Mucosa of descending colon (tissue), 3 donors: ENCODE results near the gene ZNF771. TPM values are rescaled to one million over a fixed set of nuclear protein-coding genes. Genes with fewer than 3 reads are reported as not detected.
A peak's percentile ranks its signal among the peaks of the same experiment; 100 is the strongest.

Source experiments
- ATAC-seq: fragments of 200-7000 bp; cut with Tn5 transposase; one replicate; pipeline ENCODE4 v1.9.1; 2020; ENCODE audit warnings: mild to moderate bottlenecking, moderate library complexity
- DNase-seq, 3 donors: peaks; one replicate each; pipeline ENCODE4 v3.0.0-alpha.2; 2020
- H3K36me3 ChIP-seq: fragments of 200-600 bp; one replicate; pipeline ENCODE4 v1.8.0; 2021; ENCODE audit warnings: low read depth, mild to moderate bottlenecking
- H3K4me1 ChIP-seq: fragments of 200-600 bp; one replicate; pipeline ENCODE4 v1.8.0; 2021; ENCODE audit warnings: low read depth, mild to moderate bottlenecking
- H3K4me3 ChIP-seq: fragments of 200-600 bp; one replicate; pipeline ENCODE4 v1.8.0; 2021; ENCODE audit warnings: mild to moderate bottlenecking
- H3K9me3 ChIP-seq: fragments of 200-600 bp; one replicate; pipeline ENCODE4 v1.8.0; 2021; ENCODE audit warnings: mild to moderate bottlenecking
- intact Hi-C, 2 donors: fragments of 100-400 bp; cut with DNase I in 1 of 2; cut with micrococcal nuclease in 1 of 2; formaldehyde crosslinking; loops; one replicate each; pipeline versions ENCODE4 v1.11.0 to v1.11.1; 2022; cut with DNase I, micrococcal nuclease
- total RNA-seq, 3 donors: library from RNA; stranded (reverse); fragmentation: NEBNext Ultra II Directional in 2 of 3; extraction: Animal tissue kit (Norgen Biotek cat#: 25700) in 2 of 3; gene quantifications; one replicate each; pipeline versions ENCODE4 v1.2.1 to v1.2.4, GENCODE V29; 2021 to 2023
- TF ChIP-seq, protein P1 (sequence below): fragments of 200-600 bp; IDR thresholded peaks from one replicate; pipeline ENCODE4 v1.8.0; 2022; ENCODE audit warnings: antibody characterized with exemption, mild to moderate bottlenecking
- donor health status: DM: no; HTN: no; CAD: no; lungs with moderate emphysema.
- donor health status: DM: no; HTN: no; CAD: no.
- donor health status: DM: no; HTN: yes; CAD: no.

ZNF771 gene
- total RNA-seq, 3 donors from 2014 or later = 3.8 to 11.6 (median 4.3) TPM

DNA sequence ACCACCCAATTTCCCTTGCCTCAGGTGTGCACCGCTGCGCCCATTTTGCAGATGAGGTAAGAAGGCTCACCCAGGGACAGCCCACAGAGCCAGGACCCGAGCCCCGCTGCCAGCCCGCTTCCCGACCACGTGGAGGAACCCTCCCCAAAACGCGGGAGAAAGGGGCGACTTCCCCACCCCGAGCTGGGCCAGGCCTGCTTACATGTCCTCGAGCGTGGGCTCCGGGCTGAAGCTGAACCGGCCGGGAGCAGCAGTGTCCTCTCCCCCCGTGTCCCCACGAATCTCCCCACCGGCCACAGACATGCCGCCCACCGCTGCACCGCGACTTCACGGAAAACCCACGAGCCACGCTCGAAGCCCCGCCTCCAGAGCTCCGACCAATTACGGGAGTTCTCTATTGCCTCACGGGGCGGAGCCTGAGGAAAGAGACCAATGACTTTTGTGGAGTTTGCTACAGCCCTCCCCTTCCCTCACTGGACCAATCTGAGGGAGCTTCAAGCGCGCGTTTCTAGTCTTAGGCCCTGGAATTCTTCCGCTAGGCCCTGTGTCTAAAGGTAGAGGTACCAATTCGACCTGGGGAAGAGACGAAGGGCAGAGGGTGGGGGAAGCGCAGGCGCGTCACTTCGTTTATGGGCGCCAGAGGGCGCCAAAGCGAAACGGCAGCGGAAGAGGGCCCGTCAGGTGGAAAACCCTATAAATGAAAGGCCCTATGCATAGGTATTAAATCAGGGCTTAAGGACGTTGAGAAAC is 22.4 kb downstream of the ZNF771 start, which contains the start of gene DCTPP1:
DCTPP1 (minus strand) TSS at position 353 of the 750 bp plus-strand sequence; CDS start at position 303, 50 bp downstream.
- DNase-seq (peak; percentile 95 to 98 (median 96)), ATAC-seq (peak; percentile 97)
- Histone ChIP-seq H3K4me3 (peak within 1 kb of the TSS; percentile 40), H3K4me1 (peaks cover 11% of the 10 kb centered on the region), H3K9me3 (no peaks in the 10 kb centered on the region), H3K36me3 (no peaks in the 10 kb centered on the region)
- intact Hi-C loops = no loop called here
- TF ChIP-seq, protein P1, sequence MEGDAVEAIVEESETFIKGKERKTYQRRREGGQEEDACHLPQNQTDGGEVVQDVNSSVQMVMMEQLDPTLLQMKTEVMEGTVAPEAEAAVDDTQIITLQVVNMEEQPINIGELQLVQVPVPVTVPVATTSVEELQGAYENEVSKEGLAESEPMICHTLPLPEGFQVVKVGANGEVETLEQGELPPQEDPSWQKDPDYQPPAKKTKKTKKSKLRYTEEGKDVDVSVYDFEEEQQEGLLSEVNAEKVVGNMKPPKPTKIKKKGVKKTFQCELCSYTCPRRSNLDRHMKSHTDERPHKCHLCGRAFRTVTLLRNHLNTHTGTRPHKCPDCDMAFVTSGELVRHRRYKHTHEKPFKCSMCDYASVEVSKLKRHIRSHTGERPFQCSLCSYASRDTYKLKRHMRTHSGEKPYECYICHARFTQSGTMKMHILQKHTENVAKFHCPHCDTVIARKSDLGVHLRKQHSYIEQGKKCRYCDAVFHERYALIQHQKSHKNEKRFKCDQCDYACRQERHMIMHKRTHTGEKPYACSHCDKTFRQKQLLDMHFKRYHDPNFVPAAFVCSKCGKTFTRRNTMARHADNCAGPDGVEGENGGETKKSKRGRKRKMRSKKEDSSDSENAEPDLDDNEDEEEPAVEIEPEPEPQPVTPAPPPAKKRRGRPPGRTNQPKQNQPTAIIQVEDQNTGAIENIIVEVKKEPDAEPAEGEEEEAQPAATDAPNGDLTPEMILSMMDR = peak; percentile 68

DNA sequence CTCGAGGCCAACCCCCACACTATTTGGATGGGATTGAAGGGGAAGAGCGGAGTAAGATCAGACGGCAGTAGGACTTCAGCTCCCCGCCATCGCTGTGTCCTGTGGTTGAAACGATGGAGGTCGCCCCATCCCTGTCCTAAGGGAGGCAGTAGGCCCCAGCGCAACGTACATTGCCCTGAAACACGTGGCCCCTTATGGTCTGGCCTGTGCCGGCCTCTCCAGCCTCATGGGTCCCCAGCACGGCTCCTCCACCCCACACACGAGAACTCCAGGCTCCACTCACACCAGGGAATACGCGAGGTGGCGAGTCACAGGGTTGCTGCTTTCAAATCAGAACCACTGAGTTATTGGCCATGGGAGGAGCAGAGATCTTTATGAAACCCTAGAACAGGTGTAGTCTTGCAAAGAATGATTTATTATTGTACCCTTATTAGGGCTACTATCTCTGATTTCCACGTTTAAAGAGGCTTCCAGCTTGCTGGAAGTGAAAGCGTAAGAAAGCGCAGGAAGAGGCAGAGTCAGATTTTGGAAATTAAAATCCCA is 23.1 kb downstream of the ZNF771 start:
- H3K4me3 ChIP-seq = no peak overlapping the region
- DNase-seq (peak in 2 of 3 donors; percentile 66 to 72), ATAC-seq (peak; percentile 3)
- H3K4me1 ChIP-seq = peaks cover 11% of the 10 kb centered on the region
- TF ChIP-seq, protein P1 = no peak
- H3K9me3 ChIP-seq = no peaks in the 10 kb centered on the region
- intact Hi-C loops = no loop called here
- H3K36me3 ChIP-seq = no peaks in the 10 kb centered on the region

GRCh38 chr16:30434852-30435251 is 27.4 kb downstream of the ZNF771 start:
- no peaks in the 10 kb centered on the region for H3K9me3 ChIP-seq
- ATAC-seq = no peak
- no peaks in the 10 kb centered on the region for H3K36me3 ChIP-seq
- no peak for DNase-seq
- intact Hi-C loops = no loop called here
- peaks cover 7% of the 10 kb centered on the region for H3K4me1 ChIP-seq
- H3K4me3 ChIP-seq = no peak overlapping the region
- TF ChIP-seq, protein P1 = no peak

GRCh38 chr16:30437511-30438046 is 30.2 kb downstream of the ZNF771 start:
- no peaks in the 10 kb centered on the region for H3K9me3 ChIP-seq
- DNase-seq (no peak), ATAC-seq (peak; percentile 77)
- intact Hi-C loops = no loop called here
- no peaks in the 10 kb centered on the region for H3K4me1 ChIP-seq
- TF ChIP-seq, protein P1 = no peak
- no peaks in the 10 kb centered on the region for H3K36me3 ChIP-seq
- no peak overlapping the region for H3K4me3 ChIP-seq

GRCh38 chr16:30438835-30439234 is 31.4 kb downstream of the ZNF771 start:
- no peak for ATAC-seq
- H3K4me1 ChIP-seq = peaks cover 8% of the 10 kb centered on the region
- H3K36me3 ChIP-seq = no peaks in the 10 kb centered on the region
- DNase-seq = no peak
- no peak overlapping the region for H3K4me3 ChIP-seq
- no peaks in the 10 kb centered on the region for H3K9me3 ChIP-seq
- intact Hi-C loops = no loop called here
- TF ChIP-seq, protein P1 = no peak
